MV-4-11 (cell line): ENCODE data around the gene MEGF6.

Experiments
- DNase-seq: peaks from one replicate; lab custom pipeline; 2025; lab: John Stamatoyannopoulos, UW

The MEGF6 gene

GRCh38 chr1:3536420-3537195 is 74.7 kb downstream of the MEGF6 start:
- no peak for DNase-seq

- DNase-seq = no peak
These were observed 75.6 kb downstream of the MEGF6 start for GRCh38 chr1:3535732-3536131.

- no peak for DNase-seq
These were observed 76.3 kb downstream of the MEGF6 start for GRCh38 chr1:3534803-3535637.

- no peak for DNase-seq
These were observed 78.0 kb downstream of the MEGF6 start for GRCh38 chr1:3533067-3534048.

GRCh38 chr1:3531928-3532327 is 79.4 kb downstream of the MEGF6 start:
- no peak for DNase-seq

GRCh38 chr1:3530926-3531818 is 80.1 kb downstream of the MEGF6 start:
- peak; percentile 70 for DNase-seq

GRCh38 chr1:3530086-3530925 is 81.0 kb downstream of the MEGF6 start:
- DNase-seq = no peak

GRCh38 chr1:3529099-3529729 is 82.1 kb downstream of the MEGF6 start:
- DNase-seq = no peak

GRCh38 chr1:3527774-3528173 is 83.5 kb downstream of the MEGF6 start:
- no peak for DNase-seq

GRCh38 chr1:3525551-3526482 is 85.5 kb downstream of the MEGF6 start:
- DNase-seq = no peak

GRCh38 chr1:3524556-3525203 is 86.6 kb downstream of the MEGF6 start:
- no peak for DNase-seq

GRCh38 chr1:3523980-3524379 is 87.3 kb downstream of the MEGF6 start:
- DNase-seq = no peak

- no peak for DNase-seq
These were observed 88.6 kb downstream of the MEGF6 start for GRCh38 chr1:3522564-3523265.

GRCh38 chr1:3522112-3522511 is 89.2 kb downstream of the MEGF6 start:
- no peak for DNase-seq

- DNase-seq = no peak
These were observed 89.9 kb downstream of the MEGF6 start for GRCh38 chr1:3521426-3521825.

GRCh38 chr1:3520419-3521378 is 90.6 kb downstream of the MEGF6 start:
- DNase-seq = no peak
